ENCODE data around the gene SAMMSON. TPM values are rescaled to one million over a fixed set of nuclear protein-coding genes. Genes with fewer than 3 reads are reported as not detected.

Gene SAMMSON
- total and polyA plus RNA-seq, 8 donors, result 0.46 to 4.9 (median 1.7) TPM; not detected in 2

GRCh38 chr3:70065696-70066253, 66.2 kb downstream of the SAMMSON start:
- H3K27ac ChIP-seq, result no peak overlapping the region
- H3K9me3 ChIP-seq, result no peaks in the 10 kb centered on the region
- H3K4me1 ChIP-seq, result peaks cover 0 to 41% (median 13%) of the 10 kb centered on the region in 4 donors
- DNase-seq, result peak; percentile 35 to 45
- no peaks in the 10 kb centered on the region for H3K27me3 ChIP-seq
- TF ChIP-seq EP300 (IDR thresholded peaks at IDR 0.05) (no peak), CTCF (IDR thresholded peaks at IDR 0.05) (peak in 3 of 7 experiments; percentile 9 to 47 (median 19))
- intact Hi-C loops (cut with DNase I; ENCODE audit: low total_unique reads), result loop anchor here (5.0 kb wide), 1 partner anchor 297 kb away; no protein-coding TSS in a partner anchor
- no peak overlapping the region for H3K4me3 ChIP-seq
- 42 to 62% (median 50%) methylated on average over 7 of the region's 7 CpGs for WGBS, 5 donors
- H3K36me3 ChIP-seq, result no peaks in the 10 kb centered on the region

DNA sequence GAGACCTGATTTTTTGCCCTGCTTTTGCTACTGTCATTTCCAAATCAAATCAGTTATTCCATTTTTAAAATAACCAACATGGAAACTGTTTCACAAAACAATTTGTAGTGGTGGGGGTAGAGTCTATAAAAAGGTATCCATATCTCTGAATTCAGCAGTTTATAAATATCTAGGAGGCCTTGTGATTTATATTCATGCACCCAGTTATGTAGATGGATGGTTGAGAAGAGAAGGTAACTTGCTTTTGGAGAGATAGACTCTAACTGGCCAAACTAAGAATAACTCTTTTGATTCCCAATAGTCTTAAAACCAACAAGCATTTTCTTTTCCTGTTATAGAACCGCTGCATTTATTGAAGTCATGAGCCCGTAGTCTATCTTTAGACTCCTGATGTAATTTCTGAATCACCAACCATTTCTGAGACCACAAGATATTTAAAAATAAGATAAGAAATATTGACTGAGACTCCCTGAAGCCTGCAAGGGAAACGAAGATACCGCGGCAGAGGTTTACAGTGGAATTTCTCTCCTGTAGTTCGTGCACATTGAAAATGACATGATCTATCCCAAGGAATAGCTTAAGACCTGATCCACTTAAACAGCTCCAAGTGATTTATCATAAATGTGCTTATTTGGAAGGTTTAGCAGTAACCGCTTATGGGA, 68.5 kb downstream of the SAMMSON start:
- H3K4me3 ChIP-seq, result no peak overlapping the region
- TF ChIP-seq POLR2A (IDR thresholded peaks at IDR 0.05), result no peak
- TF ChIP-seq CTCF (IDR thresholded peaks at IDR 0.05), result no peak
- no peaks in the 10 kb centered on the region for H3K27me3 ChIP-seq
- H3K36me3 ChIP-seq, result no peaks in the 10 kb centered on the region
- H3K9me3 ChIP-seq, result no peaks in the 10 kb centered on the region
- no peak for DNase-seq
- peak overlapping the region in 3 of 5 donors; percentile 4 to 54 (median 35) for H3K27ac ChIP-seq
- peaks cover 0 to 61% (median 27%) of the 10 kb centered on the region in 4 donors for H3K4me1 ChIP-seq
- intact Hi-C loops (cut with DNase I; ENCODE audit: low total_unique reads), result loop anchor here (5.0 kb wide), 1 partner anchor 294 kb away; no protein-coding TSS in a partner anchor
- 36 to 55% (median 47%) methylated on average over 7 of the region's 7 CpGs for WGBS, 5 donors

- Histone ChIP-seq H3K27me3 (no peaks in the 10 kb centered on the region), H3K9me3 (no peaks in the 10 kb centered on the region), H3K4me3 (no peak overlapping the region), H3K4me1 (peaks cover 0 to 64% (median 35%) of the 10 kb centered on the region in 4 donors), H3K36me3 (no peaks in the 10 kb centered on the region), H3K27ac (peak overlapping the region in 4 of 5 donors; percentile 1 to 54 (median 6))
- TF ChIP-seq EP300 (IDR thresholded peaks at IDR 0.05) (no peak), POLR2AphosphoS5 (IDR thresholded peaks at IDR 0.05) (no peak), POLR2A (IDR thresholded peaks at IDR 0.05) (no peak), CTCF (IDR thresholded peaks at IDR 0.05) (no peak)
- DNase-seq, result no peak
- intact Hi-C loops (cut with DNase I; ENCODE audit: low total_unique reads), result loop anchor here (5.0 kb wide), 1 partner anchor 293 kb away; no protein-coding TSS in a partner anchor
- WGBS, 5 donors, result 75 to 88% (median 77%) methylated on average over 5 of the region's 5 CpGs
Measured at GRCh38 chr3:70069557-70069956, 70.0 kb downstream of the SAMMSON start.

- Histone ChIP-seq H3K4me1 (peaks cover 6 to 64% (median 41%) of the 10 kb centered on the region in 4 donors), H3K27me3 (no peaks in the 10 kb centered on the region), H3K9me3 (no peaks in the 10 kb centered on the region), H3K36me3 (no peaks in the 10 kb centered on the region), H3K27ac (peak overlapping the region in 4 of 5 donors; percentile 66 to 85 (median 82)), H3K4me3 (peak overlapping the region in 2 of 4 donors; percentile 22 to 30)
- DNase-seq, result no peak
- intact Hi-C loops (cut with DNase I; ENCODE audit: low total_unique reads), result no loop called here
- TF ChIP-seq POLR2AphosphoS5 (IDR thresholded peaks at IDR 0.05) (no peak), CTCF (IDR thresholded peaks at IDR 0.05) (no peak), EP300 (IDR thresholded peaks at IDR 0.05) (no peak), POLR2A (IDR thresholded peaks at IDR 0.05) (no peak)
- WGBS, 5 donors, result 27 to 65% (median 50%) methylated on average over 4 of the region's 4 CpGs
Measured at GRCh38 chr3:70071138-70071537, 71.6 kb downstream of the SAMMSON start.

Measured in stomach (tissue), 9 donors.